ENCODE results near the gene PKN3.
A peak's percentile ranks its signal among the peaks of the same experiment; 100 is the strongest.
"Not testable (repeated sequence)": the region's sequence is repeated elsewhere in the genome, so short reads cannot be mapped to it uniquely, and the experiment has no call there.

Gene PKN3

GRCh38 chr9:128702445-128702948 lies at the start of gene PKN3:
PKN3 (plus strand) TSS chr9:128702503; CDS start chr9:128702916, 413 bp downstream.
- peak; percentile 82 for DNase-seq (ENCODE audit: low spot score)

GRCh38 chr9:128653908-128654307 lies 48.4 kb upstream of the PKN3 start:
- DNase-seq (ENCODE audit: low spot score): no peak

GRCh38 chr9:128654481-128654880 lies 47.8 kb upstream of the PKN3 start:
- DNase-seq (ENCODE audit: low spot score): no peak

- peak; percentile 91 for DNase-seq (ENCODE audit: low spot score)
Measured at GRCh38 chr9:128656416-128657343, 45.6 kb upstream of the PKN3 start, which contains the start of gene DYNC2I2. DYNC2I2 (minus strand) TSS chr9:128656847; CDS start chr9:128656726, 121 bp downstream.

- DNase-seq (ENCODE audit: low spot score): no peak
Measured at GRCh38 chr9:128657344-128657704, 45.0 kb upstream of the PKN3 start.

- no peak for DNase-seq (ENCODE audit: low spot score)
Measured at GRCh38 chr9:128657796-128658195, 44.5 kb upstream of the PKN3 start.

GRCh38 chr9:128666481-128666941 lies 35.8 kb upstream of the PKN3 start:
- not testable (repeated sequence) for DNase-seq (ENCODE audit: low spot score)

GRCh38 chr9:128669786-128670185 lies 32.5 kb upstream of the PKN3 start:
- no peak for DNase-seq (ENCODE audit: low spot score)

- no peak for DNase-seq (ENCODE audit: low spot score)
Measured at GRCh38 chr9:128675382-128675781, 26.9 kb upstream of the PKN3 start.

GRCh38 chr9:128677794-128678193 lies 24.5 kb upstream of the PKN3 start:
- no peak for DNase-seq (ENCODE audit: low spot score)

- peak; percentile 69 for DNase-seq (ENCODE audit: low spot score)
Measured at GRCh38 chr9:128683340-128684064, 18.8 kb upstream of the PKN3 start.

- no peak for DNase-seq (ENCODE audit: low spot score)
Measured at GRCh38 chr9:128684065-128684324, 18.3 kb upstream of the PKN3 start.

GRCh38 chr9:128684325-128685199 lies 17.7 kb upstream of the PKN3 start:
- peak; percentile 74 for DNase-seq (ENCODE audit: low spot score)

- no peak for DNase-seq (ENCODE audit: low spot score)
Measured at GRCh38 chr9:128685636-128686489, 16.4 kb upstream of the PKN3 start.

- no peak for DNase-seq (ENCODE audit: low spot score)
Measured at GRCh38 chr9:128687453-128687852, 14.8 kb upstream of the PKN3 start.

- peak; percentile 89 for DNase-seq (ENCODE audit: low spot score)
Measured at GRCh38 chr9:128688501-128689292, 13.6 kb upstream of the PKN3 start, which contains the start of gene SET. SET (plus strand) TSS chr9:128689222; CDS start chr9:128689583, 361 bp downstream.

GRCh38 chr9:128689293-128689774 lies 13.0 kb upstream of the PKN3 start:
- DNase-seq (ENCODE audit: low spot score): peak; percentile 40

GRCh38 chr9:128689820-128690683 lies 12.3 kb upstream of the PKN3 start:
- peak; percentile 46 for DNase-seq (ENCODE audit: low spot score)

GRCh38 chr9:128690684-128691034 lies 11.6 kb upstream of the PKN3 start:
- DNase-seq (ENCODE audit: low spot score): no peak
